Naive thymus-derived CD4-positive, alpha-beta T cell (primary cell): ENCODE results near the gene GMDS. TPM values are rescaled to one million over a fixed set of nuclear protein-coding genes. Genes with fewer than 3 reads are reported as not detected.

Experiments used
- ATAC-seq: fragments of 150-1000 bp; cut with Tn5 transposase; 2 replicates; pipeline ENCODE4 v1.10.0; 2021; ENCODE audit warnings: mild to moderate bottlenecking, moderate library complexity
- CTCF ChIA-PET: fragments of 350-600 bp; sonication (Branson Sonifier 250); formaldehyde crosslinking; loops from one replicate; lab custom pipeline; 2021; ENCODE audit warnings: antibody characterized with exemption; lab: Charles Lee
- POLR2A ChIA-PET: fragments of 350-600 bp; sonication (Branson Sonifier 250); formaldehyde crosslinking; loops from one replicate; lab custom pipeline; 2021; ENCODE audit warnings: antibody characterized with exemption, inconsistent platforms; lab: Charles Lee
- DNase-seq, 9 donors: peaks; one replicate each; pipeline versions ENCODE4 v3.0.0 to v3.0.0-alpha.2; 2020 to 2022; ENCODE audit warnings: mixed read lengths in 1 of 9
- H3K27ac ChIP-seq: one replicate; pipeline ENCODE4 v1.7.0; 2013; ENCODE audit warnings: mild to moderate bottlenecking, low read depth, low read length, moderate library complexity
- H3K27me3 ChIP-seq, 2 donors: one replicate each; pipeline ENCODE4 v1.7.0; 2013; ENCODE audit warnings: low read length in 2 of 2, mild to moderate bottlenecking in 2 of 2, moderate library complexity in 2 of 2; ENCODE audit not compliant: control insufficient read depth in 2 of 2, insufficient read depth in 2 of 2
- H3K36me3 ChIP-seq, 3 experiments: 1 replicate in 2 of 3; 2 replicates in 1 of 3; pipeline ENCODE4 v1.7.0; 2013; ENCODE audit warnings: low read length in 3 of 3, mild to moderate bottlenecking in 3 of 3, moderate library complexity in 1 of 3; ENCODE audit not compliant: insufficient read depth in 3 of 3, control insufficient read depth in 2 of 3
- H3K4me1 ChIP-seq, 2 donors: one replicate each; pipeline ENCODE4 v1.7.0; 2013; ENCODE audit warnings: low read length in 2 of 2, mild to moderate bottlenecking in 2 of 2, moderate library complexity in 1 of 2; ENCODE audit not compliant: control insufficient read depth in 2 of 2, insufficient read depth in 2 of 2
- H3K4me3 ChIP-seq: 2 replicates; pipeline ENCODE4 v1.7.0; 2013; ENCODE audit warnings: mild to moderate bottlenecking, low read length
- H3K9me3 ChIP-seq, 3 experiments: 1 replicate in 2 of 3; 2 replicates in 1 of 3; pipeline ENCODE4 v1.7.0; 2013; ENCODE audit warnings: low read length in 3 of 3; ENCODE audit not compliant: control insufficient read depth in 2 of 3
- H3K27ac Mint-ChIP-seq, 9 donors: one replicate each; pipeline ENCODE4 v1.8.0; 2020 to 2022; ENCODE audit warnings: mixed read lengths in 9 of 9, mild to moderate bottlenecking in 8 of 9, moderate library complexity in 5 of 9, inconsistent platforms in 2 of 9
- H3K27me3 Mint-ChIP-seq, 5 donors: one replicate each; pipeline ENCODE4 v1.8.0; 2021 to 2022; ENCODE audit warnings: mixed read lengths in 5 of 5, mild to moderate bottlenecking in 1 of 5
- H3K36me3 Mint-ChIP-seq, 5 donors: one replicate each; pipeline ENCODE4 v1.8.0; 2020 to 2022; ENCODE audit warnings: mixed read lengths in 5 of 5, mild to moderate bottlenecking in 3 of 5, inconsistent platforms in 1 of 5
- H3K4me1 Mint-ChIP-seq, 7 donors: one replicate each; pipeline ENCODE4 v1.8.0; 2020 to 2022; ENCODE audit warnings: mixed read lengths in 7 of 7, mild to moderate bottlenecking in 3 of 7, inconsistent platforms in 1 of 7
- H3K4me3 Mint-ChIP-seq, 10 donors: one replicate each; pipeline ENCODE4 v1.8.0; 2020 to 2022; ENCODE audit warnings: mild to moderate bottlenecking in 10 of 10, mixed read lengths in 10 of 10, moderate library complexity in 6 of 10, inconsistent platforms in 2 of 10
- H3K9me3 Mint-ChIP-seq, 11 donors: one replicate each; pipeline ENCODE4 v1.8.0; 2020 to 2022; ENCODE audit warnings: mixed read lengths in 11 of 11, mild to moderate bottlenecking in 4 of 11, inconsistent platforms in 1 of 11, moderate library complexity in 1 of 11
- intact Hi-C, 2 donors: fragments of 100-400 bp; cut with micrococcal nuclease; formaldehyde crosslinking; loops; one replicate each; pipeline ENCODE4 v1.15.1; 2023
- polyA plus RNA-seq, 2 donors: library from polyadenylated mRNA; unstranded; fragments of 300-500 nt; fragmentation: Illumina TruSeq; gene quantifications; one replicate each; pipeline ENCODE4 v1.2.3, GENCODE V29; 2021
- total RNA-seq, 6 experiments: library from RNA in 5 of 6; stranded (reverse) in 5 of 6; gene quantifications; 1 replicate in 5 of 6; 2 replicates in 1 of 6; pipeline ENCODE4 v1.2.3 and lab custom pipeline; 2021 to 2026

GMDS gene
- total and polyA plus RNA-seq, 7 experiments from 2014 or later, result 12.7 to 33.9 (median 18.3) TPM

- no peak for ATAC-seq
- H3K4me3 Mint-ChIP-seq, result no peak overlapping the region
- POLR2A ChIA-PET, result no interaction called here
- intact Hi-C loops, result no loop called here
- Histone ChIP-seq H3K9me3 (no peaks in the 10 kb centered on the region), H3K27ac (no peak overlapping the region), H3K27me3 (no peaks in the 10 kb centered on the region), H3K36me3 (no peaks in the 10 kb centered on the region), H3K4me3 (no peak overlapping the region), H3K4me1 (no peaks in the 10 kb centered on the region)
- CTCF ChIA-PET, result no interaction called here
- H3K36me3 Mint-ChIP-seq, result peaks cover 0 to 4% (median 2%) of the 10 kb centered on the region in 5 donors
- no peak for DNase-seq
- H3K9me3 Mint-ChIP-seq, result no peaks in the 10 kb centered on the region
- no peak overlapping the region for H3K27ac Mint-ChIP-seq
- peaks cover 0 to 10% (median 0%) of the 10 kb centered on the region in 5 donors for H3K27me3 Mint-ChIP-seq
- H3K4me1 Mint-ChIP-seq, result peaks cover 5 to 30% (median 14%) of the 10 kb centered on the region in 7 donors
Measured at GRCh38 chr6:2187826-2188225, 57.6 kb downstream of the GMDS start.

DNA sequence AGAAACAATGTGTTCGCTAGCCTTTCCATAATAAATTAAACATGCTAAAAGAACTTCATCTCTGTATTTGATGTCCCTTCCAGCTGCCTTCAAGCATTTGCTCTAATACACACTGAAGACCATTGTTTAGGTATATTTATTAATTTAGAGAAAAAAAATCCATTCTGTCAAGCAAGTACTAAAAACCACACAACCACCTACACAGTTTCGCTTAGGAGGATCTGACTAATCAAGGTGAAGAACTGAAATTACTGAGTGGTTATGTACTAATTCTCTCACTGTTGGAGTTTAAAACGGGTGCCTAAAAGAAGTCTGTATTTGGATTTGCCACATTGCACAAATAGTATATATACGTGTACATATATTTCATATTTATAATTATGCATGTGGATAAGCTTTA lies 58.9 kb downstream of the GMDS start:
- no peak overlapping the region for H3K4me3 ChIP-seq
- Mint-ChIP-seq H3K27ac (no peak overlapping the region), H3K27me3 (peaks cover 0 to 10% (median 0%) of the 10 kb centered on the region in 5 donors), H3K36me3 (peaks cover 0 to 4% (median 0%) of the 10 kb centered on the region in 5 donors), H3K4me3 (no peak overlapping the region), H3K4me1 (peaks cover 5 to 36% (median 20%) of the 10 kb centered on the region in 7 donors), H3K9me3 (no peaks in the 10 kb centered on the region)
- no peaks in the 10 kb centered on the region for H3K4me1 ChIP-seq
- DNase-seq (no peak), ATAC-seq (no peak)
- intact Hi-C loops, result no loop called here
- no peaks in the 10 kb centered on the region for H3K27me3 ChIP-seq
- H3K9me3 ChIP-seq, result no peaks in the 10 kb centered on the region
- no peak overlapping the region for H3K27ac ChIP-seq
- CTCF ChIA-PET, result no interaction called here
- POLR2A ChIA-PET, result no interaction called here
- no peaks in the 10 kb centered on the region for H3K36me3 ChIP-seq

GRCh38 chr6:2185466-2185865 lies 59.9 kb downstream of the GMDS start:
- Mint-ChIP-seq H3K9me3 (peaks cover 0 to 4% (median 0%) of the 10 kb centered on the region in 11 donors), H3K4me1 (peaks cover 5 to 36% (median 20%) of the 10 kb centered on the region in 7 donors), H3K27ac (no peak overlapping the region), H3K36me3 (peaks cover 0 to 9% (median 2%) of the 10 kb centered on the region in 5 donors), H3K27me3 (peaks cover 0 to 10% (median 0%) of the 10 kb centered on the region in 5 donors), H3K4me3 (no peak overlapping the region)
- POLR2A ChIA-PET, result no interaction called here
- Histone ChIP-seq H3K27ac (no peak overlapping the region), H3K4me3 (no peak overlapping the region), H3K36me3 (no peaks in the 10 kb centered on the region), H3K4me1 (no peaks in the 10 kb centered on the region), H3K9me3 (no peaks in the 10 kb centered on the region), H3K27me3 (no peaks in the 10 kb centered on the region)
- intact Hi-C loops, result no loop called here
- ATAC-seq (no peak), DNase-seq (no peak)
- CTCF ChIA-PET, result no interaction called here

DNA sequence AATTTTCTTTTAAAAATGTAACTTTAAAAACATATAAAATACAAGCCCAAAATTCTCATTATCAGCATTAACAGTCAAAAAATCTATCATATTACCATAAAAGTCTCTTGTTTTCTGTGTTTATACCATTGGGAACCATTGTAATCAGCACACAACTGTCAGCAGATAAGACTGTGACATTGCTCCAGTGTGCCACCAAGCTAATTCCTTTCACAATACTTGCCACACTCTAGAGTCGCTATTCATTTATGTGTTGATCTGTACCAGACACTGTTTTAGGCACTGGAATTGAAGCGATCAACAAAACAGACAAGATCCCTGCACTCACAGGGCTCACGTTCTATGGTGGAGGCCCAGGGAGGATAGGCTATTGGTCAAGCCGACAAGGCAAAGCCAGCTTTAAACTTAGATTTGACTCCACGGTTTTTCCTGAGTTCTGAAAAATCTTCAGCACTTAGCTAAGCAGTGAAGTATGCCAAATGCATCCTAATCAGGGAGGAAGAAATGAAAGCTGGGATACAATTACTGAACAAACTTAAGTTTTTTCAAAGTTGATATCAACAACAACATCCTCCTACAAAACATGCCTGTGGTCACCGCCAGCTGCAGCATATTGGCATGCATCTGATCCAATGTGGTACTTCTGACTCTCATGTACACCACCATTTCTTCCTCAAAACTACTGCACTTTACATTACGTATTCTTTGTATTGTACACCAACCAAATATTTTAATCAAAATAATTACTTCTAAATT lies 60.5 kb downstream of the GMDS start:
- no peak overlapping the region for H3K4me3 Mint-ChIP-seq
- intact Hi-C loops, result no loop called here
- POLR2A ChIA-PET, result no interaction called here

DNA sequence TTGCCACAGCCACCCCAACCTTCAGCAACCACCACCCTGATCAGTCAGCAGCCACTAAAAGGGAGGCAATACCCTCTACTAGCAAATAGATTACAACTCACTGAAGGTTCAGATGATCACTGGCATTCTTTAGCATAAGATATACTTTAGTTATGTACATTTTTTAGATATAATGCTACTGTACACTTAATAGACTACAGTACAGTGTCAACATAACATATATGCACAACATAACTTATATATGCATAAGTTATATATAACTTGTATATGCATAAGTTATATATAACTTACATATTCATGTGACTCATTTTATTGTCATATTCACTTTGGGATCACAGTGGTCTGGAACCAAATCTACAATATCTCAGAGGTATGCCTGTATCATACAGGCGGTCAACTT lies 61.7 kb downstream of the GMDS start:
- H3K27ac ChIP-seq, result no peak overlapping the region
- DNase-seq, result no peak
- H3K27me3 ChIP-seq, result no peaks in the 10 kb centered on the region
- ChIA-PET POLR2A (no interaction called here), CTCF (no interaction called here)
- peaks cover 0 to 9% (median 2%) of the 10 kb centered on the region in 5 donors for H3K36me3 Mint-ChIP-seq
- no peak overlapping the region for H3K4me3 ChIP-seq
- H3K9me3 ChIP-seq, result no peaks in the 10 kb centered on the region
- H3K4me1 ChIP-seq, result no peaks in the 10 kb centered on the region
- H3K27ac Mint-ChIP-seq, result no peak overlapping the region
- H3K36me3 ChIP-seq, result no peaks in the 10 kb centered on the region
- peaks cover 3 to 33% (median 16%) of the 10 kb centered on the region in 7 donors for H3K4me1 Mint-ChIP-seq
- H3K9me3 Mint-ChIP-seq, result peaks cover 0 to 11% (median 0%) of the 10 kb centered on the region in 11 donors
- intact Hi-C loops, result no loop called here
- ATAC-seq, result no peak
- peaks cover 0 to 2% (median 0%) of the 10 kb centered on the region in 5 donors for H3K27me3 Mint-ChIP-seq
- no peak overlapping the region for H3K4me3 Mint-ChIP-seq

More for the DNA sequence above, 60.5 kb downstream of the GMDS start:
- H3K4me1 ChIP-seq, result no peaks in the 10 kb centered on the region
- ATAC-seq (no peak), DNase-seq (no peak)
- CTCF ChIA-PET, result no interaction called here
- Mint-ChIP-seq H3K9me3 (peaks cover 0 to 4% (median 0%) of the 10 kb centered on the region in 11 donors), H3K27me3 (peaks cover 0 to 10% (median 0%) of the 10 kb centered on the region in 5 donors), H3K4me1 (peaks cover 5 to 36% (median 20%) of the 10 kb centered on the region in 7 donors), H3K27ac (no peak overlapping the region), H3K36me3 (peaks cover 0 to 9% (median 2%) of the 10 kb centered on the region in 5 donors)
- no peaks in the 10 kb centered on the region for H3K36me3 ChIP-seq
- H3K27me3 ChIP-seq, result no peaks in the 10 kb centered on the region
- H3K4me3 ChIP-seq, result no peak overlapping the region
- H3K27ac ChIP-seq, result no peak overlapping the region
- no peaks in the 10 kb centered on the region for H3K9me3 ChIP-seq

- peaks cover 0 to 16% (median 3%) of the 10 kb centered on the region in 11 donors for H3K9me3 Mint-ChIP-seq
- H3K27ac Mint-ChIP-seq, result no peak overlapping the region
- Histone ChIP-seq H3K4me3 (no peak overlapping the region), H3K27me3 (no peaks in the 10 kb centered on the region), H3K4me1 (no peaks in the 10 kb centered on the region), H3K9me3 (peaks cover 0 to 3% (median 0%) of the 10 kb centered on the region in 3 experiments), H3K36me3 (no peaks in the 10 kb centered on the region), H3K27ac (no peak overlapping the region)
- DNase-seq, result no peak
- H3K4me1 Mint-ChIP-seq, result peaks cover 0 to 27% (median 12%) of the 10 kb centered on the region in 7 donors
- no peak for ATAC-seq
- POLR2A ChIA-PET, result no interaction called here
- CTCF ChIA-PET, result no interaction called here
- H3K36me3 Mint-ChIP-seq, result peaks cover 0 to 12% (median 4%) of the 10 kb centered on the region in 5 donors
- no peaks in the 10 kb centered on the region for H3K27me3 Mint-ChIP-seq
- intact Hi-C loops, result no loop called here
- H3K4me3 Mint-ChIP-seq, result no peak overlapping the region
Measured at GRCh38 chr6:2183246-2183645, 62.2 kb downstream of the GMDS start.
